ENCODE measurements around the gene ADRB2.
"Not testable (repeated sequence)": the region's sequence is repeated elsewhere in the genome, so short reads cannot be mapped to it uniquely, and the experiment has no call there.

ADRB2 gene

DNA sequence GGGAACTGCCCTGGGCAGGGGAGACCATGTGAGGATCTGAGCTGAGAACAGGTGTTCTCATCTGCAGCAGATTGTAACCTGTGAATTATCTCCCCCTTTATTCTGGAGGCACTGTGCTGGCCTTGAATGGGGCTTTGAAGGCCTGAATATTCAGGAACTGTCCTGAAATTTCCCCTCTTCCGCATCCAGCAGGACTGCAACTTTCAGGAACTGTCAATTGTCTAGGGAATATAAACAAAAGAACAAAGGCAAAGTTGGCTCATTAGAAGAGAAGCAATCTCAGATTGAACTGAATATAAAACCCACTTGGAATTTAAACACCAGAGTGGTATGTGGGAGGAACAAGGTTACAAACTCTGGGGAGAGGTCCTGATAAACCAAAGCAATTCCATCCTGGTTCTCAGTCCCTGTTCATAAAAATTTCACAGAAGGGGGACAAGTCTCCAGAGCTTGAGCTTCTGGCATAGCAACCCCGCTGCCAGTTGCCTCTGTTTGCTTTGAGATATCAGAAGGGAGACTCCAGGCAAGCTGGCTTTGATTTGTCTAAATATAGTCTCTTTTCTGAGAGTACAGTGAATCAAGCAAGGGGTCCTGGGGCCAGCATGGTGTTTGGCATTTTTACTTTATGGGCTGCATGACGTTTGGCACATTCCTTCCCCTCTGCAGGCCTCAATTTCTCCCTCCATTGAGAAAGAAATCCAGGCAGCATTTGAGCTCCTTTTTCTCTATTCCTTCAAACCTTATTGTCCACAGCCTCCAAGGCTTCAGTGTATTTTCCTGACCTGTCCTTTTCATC, 47.5 kb downstream of the ADRB2 start:
- Histone ChIP-seq H3K27me3 (ENCODE audit: control insufficient read depth, insufficient read depth, low read length) (no peaks in the 10 kb centered on the region), H3K27ac (ENCODE audit: low read depth, low read length) (no peak overlapping the region), H3K9ac (ENCODE audit: low read length) (no peak overlapping the region), H3K36me3 (ENCODE audit: control insufficient read depth, insufficient read depth, low read length) (no peaks in the 10 kb centered on the region), H3K9me3 (ENCODE audit: control insufficient read depth, insufficient read depth, low read depth, low read length) (no peaks in the 10 kb centered on the region), H3K4me3 (ENCODE audit: low read depth, low read length) (no peak overlapping the region), H3K4me1 (ENCODE audit: control insufficient read depth, insufficient read depth, low read length) (peaks cover 4% of the 10 kb centered on the region; the same call in 1 of the 2 replicates)

DNA sequence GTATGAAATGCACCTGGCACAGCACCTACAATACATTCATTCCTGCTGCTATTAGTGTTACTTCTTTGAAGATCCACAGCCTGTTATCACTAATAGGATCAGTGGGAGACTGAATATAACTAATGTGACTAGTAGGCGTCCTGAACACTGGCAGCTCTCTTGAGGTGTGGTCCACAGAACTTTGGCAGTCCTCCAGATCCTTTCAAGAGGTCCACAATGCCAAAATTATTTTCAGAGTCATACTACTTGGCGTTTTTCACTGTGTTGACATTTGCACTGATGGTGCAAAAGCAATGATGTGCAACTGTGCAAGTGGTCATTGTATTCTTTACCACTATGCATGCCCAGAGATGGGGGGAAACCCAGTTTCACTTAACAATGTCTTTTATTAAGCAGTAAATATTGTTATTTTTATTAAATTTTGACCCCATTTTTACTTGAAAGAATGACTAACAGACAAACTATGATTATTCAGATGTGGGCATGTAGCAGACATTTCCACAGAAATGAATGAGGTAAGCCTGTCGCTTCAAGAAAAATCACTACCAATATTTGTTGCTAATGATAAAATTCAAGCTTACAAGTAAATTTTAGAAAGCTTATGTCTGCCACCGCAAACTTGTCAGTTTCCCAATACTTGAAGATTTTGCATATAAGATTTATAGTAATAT, 48.9 kb downstream of the ADRB2 start:
- no peak overlapping the region for H3K4me3 ChIP-seq (ENCODE audit: low read depth, low read length)
- H3K27ac ChIP-seq (ENCODE audit: low read depth, low read length) = no peak overlapping the region
- H3K4me1 ChIP-seq (ENCODE audit: control insufficient read depth, insufficient read depth, low read length) = peaks cover 4% of the 10 kb centered on the region; the same call in 1 of the 2 replicates
- no peaks in the 10 kb centered on the region for H3K36me3 ChIP-seq (ENCODE audit: control insufficient read depth, insufficient read depth, low read length)
- no peaks in the 10 kb centered on the region for H3K27me3 ChIP-seq (ENCODE audit: control insufficient read depth, insufficient read depth, low read length)
- H3K9ac ChIP-seq (ENCODE audit: low read length) = no peak overlapping the region
- no peaks in the 10 kb centered on the region for H3K9me3 ChIP-seq (ENCODE audit: control insufficient read depth, insufficient read depth, low read depth, low read length)

DNA sequence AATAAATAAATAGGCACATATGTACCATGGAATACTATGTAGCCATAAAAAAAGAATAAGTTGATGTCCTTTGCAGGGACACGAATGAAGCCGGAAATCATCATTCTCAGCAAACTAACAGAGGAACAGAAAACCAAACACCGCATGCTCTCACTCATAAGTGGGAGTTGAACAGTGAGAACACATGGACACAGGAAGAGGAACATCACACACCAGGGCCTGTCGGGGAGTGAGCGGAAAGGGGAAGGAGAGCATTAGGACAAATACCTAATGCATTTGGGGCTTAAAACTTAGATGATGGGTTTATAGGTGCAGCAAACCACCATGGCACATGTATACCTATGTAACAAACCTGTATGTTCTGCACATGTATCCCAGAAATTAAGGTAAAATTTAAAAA, 51.0 kb downstream of the ADRB2 start:
- not testable (repeated sequence) for H3K4me1 ChIP-seq (ENCODE audit: control insufficient read depth, insufficient read depth, low read length); H3K4me3 ChIP-seq (ENCODE audit: low read depth, low read length); H3K9me3 ChIP-seq (ENCODE audit: control insufficient read depth, insufficient read depth, low read depth, low read length); H3K27me3 ChIP-seq (ENCODE audit: control insufficient read depth, insufficient read depth, low read length); H3K36me3 ChIP-seq (ENCODE audit: control insufficient read depth, insufficient read depth, low read length); H3K27ac ChIP-seq (ENCODE audit: low read depth, low read length); H3K9ac ChIP-seq (ENCODE audit: low read length)
